GM21526 (cell line): Measurements from ENCODE around the gene RPS18.
"Not testable (repeated sequence)": the region's sequence is repeated elsewhere in the genome, so short reads cannot be mapped to it uniquely, and the experiment has no call there.

Source experiments
- ATAC-seq: cut with Tn5 transposase; IDR thresholded peaks from one replicate; pipeline ENCODE4 v1.9.1; 2021; ENCODE audit warnings: moderate library complexity; ENCODE audit not compliant: unreplicated experiment, low FRiP score

Gene RPS18

GRCh38 chr6:33271468-33272274 lies at the start of gene RPS18, which contains the start of gene VPS52:
Gene RPS18, plus strand, starts transcription at chr6:33272075. Its CDS starts 45 bp downstream, at chr6:33272120.
Gene VPS52, minus strand, starts transcription at chr6:33271876. Its CDS starts 201 bp downstream, at chr6:33271675.
- peak; percentile 52 for ATAC-seq

DNA sequence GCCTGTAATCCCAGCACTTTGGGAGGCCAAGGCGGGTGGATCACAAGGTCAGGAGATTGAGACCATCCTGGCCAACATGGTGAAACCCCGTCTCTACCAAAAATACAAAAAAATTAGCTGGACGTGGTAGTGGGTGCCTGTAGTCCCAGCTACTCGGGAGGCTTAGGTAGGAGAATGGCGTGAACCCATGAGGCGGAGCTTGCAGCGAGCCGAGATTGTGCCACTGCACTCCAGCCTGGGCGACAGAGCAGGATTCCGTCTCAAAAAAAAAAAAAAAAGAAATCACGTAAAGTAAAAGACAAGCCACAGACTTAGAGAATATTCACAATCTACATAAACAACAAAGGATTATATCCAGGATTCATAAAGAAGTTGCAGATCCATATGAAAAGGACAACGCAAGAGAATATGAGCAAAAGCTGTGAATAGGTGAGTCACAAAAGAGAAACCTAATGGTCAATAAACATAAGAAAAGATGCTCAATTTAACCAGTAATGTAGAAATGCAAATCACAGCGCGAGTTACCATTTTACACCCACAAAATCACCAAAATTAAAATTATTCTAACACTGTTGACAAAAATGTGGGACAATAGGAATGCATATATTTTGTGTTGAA lies 45.3 kb upstream of the RPS18 start:
- ATAC-seq: not testable (repeated sequence)

DNA sequence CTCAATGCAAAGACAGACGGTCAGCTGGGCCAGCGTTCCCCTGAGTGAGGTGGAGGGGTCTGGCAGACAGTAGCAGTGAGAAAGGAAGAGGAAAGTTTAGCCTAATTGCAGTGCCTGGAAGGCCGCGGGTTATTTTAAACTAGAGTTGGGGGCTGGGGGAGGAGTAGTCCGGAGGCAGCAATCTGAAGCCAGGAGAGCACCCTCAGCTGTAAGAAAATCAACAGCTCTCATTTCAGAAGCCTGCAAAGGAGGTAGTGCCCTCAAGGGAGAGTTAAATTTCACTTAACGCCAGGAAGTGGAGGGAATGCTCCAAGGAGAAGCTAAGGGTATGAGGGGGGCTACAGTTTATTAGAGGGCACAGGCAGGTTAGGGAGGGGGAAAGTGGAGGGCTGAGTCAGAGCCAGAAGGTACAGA lies 36.6 kb upstream of the RPS18 start:
- ATAC-seq: no peak

GRCh38 chr6:33236328-33236727 lies 35.5 kb upstream of the RPS18 start:
- ATAC-seq: no peak

GRCh38 chr6:33236852-33237251 lies 35.0 kb upstream of the RPS18 start:
- ATAC-seq: no peak

GRCh38 chr6:33237741-33238140 lies 34.1 kb upstream of the RPS18 start:
- ATAC-seq: no peak

DNA sequence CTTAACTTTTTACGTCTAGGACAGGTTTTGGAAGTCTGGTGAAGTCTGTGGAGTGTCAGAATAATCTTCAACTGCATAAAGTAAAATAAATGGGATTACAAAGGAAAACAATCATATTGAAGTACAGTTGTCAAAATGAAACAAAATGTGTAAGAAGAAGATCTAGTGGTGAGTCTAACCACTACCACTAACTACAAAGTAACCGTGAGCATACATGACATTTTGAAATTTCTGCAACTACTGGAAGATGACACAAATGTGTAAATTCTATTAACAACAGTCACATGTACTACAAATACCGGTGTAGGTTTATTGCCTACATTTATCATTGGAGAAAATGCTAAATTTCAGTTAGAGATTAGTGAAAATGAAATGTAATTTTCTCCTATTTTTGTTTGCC lies 29.9 kb upstream of the RPS18 start:
- ATAC-seq: no peak

- no peak for ATAC-seq
These were observed 28.4 kb upstream of the RPS18 start for GRCh38 chr6:33243476-33243875.

DNA sequence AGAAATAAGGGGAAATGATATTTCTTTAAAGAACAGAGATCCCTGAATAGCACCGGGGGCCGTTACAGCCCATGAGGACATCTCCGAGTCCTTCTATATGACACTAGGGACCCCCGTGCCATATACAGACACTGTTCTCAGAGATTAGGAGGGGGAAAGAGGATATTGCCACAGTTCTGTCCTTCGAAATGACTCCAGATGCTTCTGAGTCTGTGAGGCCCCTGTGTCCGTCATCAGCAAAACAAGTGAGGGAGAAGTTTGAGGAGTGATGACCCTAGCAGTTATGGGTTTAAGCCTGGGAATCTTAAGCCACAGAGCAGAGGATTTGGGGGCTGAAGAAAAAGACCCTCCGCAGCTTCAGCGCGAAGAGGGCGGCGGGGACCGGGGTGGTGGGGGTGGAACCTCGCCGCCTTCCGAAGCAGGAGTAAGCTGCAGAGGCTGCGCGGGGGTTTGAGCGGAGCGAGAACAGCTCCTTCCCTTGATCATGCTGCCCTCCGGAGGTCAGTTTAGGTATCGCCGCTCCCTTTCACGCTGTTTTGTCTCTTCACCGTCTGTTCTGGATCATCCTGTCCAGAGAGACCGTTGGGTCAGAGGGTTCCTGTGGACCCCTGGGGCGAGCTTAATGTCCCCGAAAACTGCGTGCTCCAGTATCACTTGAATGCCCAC lies 23.8 kb upstream of the RPS18 start:
- ATAC-seq: peak; percentile 41

- ATAC-seq: peak; percentile 5
These were observed 23.3 kb upstream of the RPS18 start for GRCh38 chr6:33248643-33248931.

DNA sequence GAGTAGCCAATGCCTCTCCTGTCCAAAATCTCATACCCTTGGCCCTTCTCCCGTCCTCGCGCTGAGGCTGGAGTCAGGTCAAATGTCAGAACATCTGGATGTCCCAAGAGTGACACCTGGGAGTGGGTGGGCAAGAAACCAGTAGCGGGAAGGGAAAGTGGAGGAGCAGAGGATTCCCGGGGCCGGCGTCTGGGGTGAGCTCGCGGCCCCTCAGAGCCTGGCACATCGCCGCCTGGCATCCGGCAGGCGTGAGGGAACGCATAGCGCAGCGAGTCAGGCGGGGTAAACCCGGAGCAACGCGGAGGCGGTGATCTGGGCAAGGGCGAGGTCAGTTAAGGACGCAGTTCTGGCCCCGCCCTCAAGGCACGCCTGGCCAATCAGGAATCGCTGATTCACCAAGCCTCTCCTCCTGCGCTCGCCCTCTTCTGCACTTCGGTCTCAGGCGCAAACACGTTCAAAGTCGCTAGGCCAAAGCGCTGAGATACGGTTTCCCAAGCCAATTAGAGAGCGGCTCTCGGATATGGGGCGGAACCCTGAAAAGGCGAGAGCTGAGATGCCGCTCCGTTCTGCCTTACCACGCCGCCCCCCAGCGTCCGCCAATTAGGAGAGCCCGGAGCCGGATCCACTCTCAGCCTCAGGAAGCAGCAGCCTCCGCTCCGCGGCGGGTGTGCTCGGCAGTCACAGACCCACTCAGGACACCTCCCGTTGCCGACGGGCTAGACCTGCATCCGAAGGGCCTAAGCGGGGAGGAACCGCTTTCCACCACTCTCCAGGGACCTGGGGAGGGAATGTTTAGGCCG lies 22.7 kb upstream of the RPS18 start:
- peak; percentile 81 for ATAC-seq

DNA sequence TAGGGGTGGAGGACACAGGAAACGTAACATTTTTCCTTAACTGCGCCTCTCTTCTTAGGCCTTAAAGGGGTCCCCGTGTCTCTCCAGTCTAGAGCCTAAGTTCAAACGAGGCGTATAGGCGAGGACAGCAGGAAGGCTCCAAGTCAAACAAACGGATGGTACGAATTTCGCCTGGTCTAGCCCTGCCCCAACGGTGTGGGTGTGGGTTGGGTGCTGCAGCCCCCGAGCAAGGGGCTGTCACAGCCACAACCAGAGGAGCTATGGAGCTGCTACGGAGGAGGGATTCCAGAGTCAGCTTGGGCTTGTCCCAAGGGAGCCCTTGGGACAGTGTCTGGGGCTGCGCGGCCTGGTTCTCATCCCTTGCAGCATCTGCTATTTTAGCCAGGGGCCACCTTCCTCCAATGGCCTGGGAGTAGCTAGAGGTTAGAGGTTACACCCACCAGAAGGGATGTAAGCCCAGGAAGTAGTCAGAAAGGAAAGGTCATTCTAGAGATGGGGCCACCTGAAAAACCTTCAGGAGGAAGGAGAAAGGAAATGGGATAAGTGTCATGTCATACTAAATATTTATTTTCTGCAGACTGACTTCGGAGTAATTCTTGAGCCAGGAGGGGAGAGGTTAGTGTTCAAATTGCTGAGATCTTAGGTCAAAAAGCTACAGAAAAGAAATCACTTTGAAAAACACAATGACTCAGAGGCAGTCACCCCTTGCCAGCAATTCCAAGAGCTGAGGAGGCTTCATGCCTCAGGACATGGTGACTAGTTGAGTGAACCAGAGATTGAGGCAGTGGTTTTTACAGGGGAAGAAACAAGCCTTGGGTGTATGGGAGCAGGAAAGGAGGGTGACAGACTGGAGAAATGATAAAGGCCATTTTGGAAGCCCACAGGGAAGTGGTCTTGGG lies 21.9 kb upstream of the RPS18 start:
- ATAC-seq: peak; percentile 4

DNA sequence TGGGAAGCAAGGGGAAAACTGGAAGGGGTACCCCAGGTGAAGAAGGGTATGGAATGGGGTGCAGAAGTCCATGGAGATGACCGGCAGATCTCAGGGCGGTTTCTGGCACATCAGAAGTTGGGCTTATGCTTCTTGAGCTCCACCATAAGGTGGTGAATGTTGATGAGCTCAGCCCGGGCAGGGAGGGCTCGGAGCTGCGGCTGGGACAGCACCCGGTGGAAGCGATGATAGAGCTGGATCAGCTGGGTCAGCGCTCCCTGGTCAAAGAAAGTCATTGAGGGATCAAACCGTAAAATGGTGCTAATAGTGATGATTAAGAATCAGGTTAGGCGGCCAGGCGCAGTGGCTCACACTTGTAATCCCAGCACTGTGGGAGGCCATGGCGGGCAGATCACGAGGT lies 21.1 kb upstream of the RPS18 start:
- no peak for ATAC-seq

DNA sequence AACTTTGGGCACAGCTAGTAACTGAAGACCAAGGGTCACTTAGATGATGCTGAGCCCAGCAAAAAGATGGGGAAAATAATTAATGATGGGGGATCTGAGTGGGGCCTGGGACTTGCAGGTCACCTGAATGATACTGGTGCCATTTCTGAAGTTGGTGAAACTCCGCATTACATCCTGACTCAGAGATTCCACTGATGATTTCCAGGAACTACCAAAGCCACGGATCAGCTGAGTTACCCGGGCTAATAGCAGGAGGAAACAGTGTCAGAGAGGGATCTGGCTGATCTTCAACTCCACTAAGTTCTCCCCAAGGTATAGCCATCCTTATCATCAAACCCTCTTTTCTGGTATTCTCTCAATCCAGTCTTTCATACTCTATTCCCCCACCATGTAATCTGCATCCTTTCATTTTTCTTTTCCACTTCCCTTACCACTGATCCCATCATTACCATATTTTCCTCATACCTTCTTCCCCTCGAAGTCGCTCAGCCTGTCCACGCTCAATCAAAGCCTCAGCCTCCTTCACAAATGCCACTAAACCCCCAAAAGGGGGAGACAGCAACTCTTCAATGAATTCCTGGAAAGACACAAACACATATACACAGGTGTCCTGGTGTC lies 20.4 kb upstream of the RPS18 start:
- ATAC-seq: no peak

- no peak for ATAC-seq
These were observed 19.1 kb upstream of the RPS18 start for GRCh38 chr6:33252759-33253158.

DNA sequence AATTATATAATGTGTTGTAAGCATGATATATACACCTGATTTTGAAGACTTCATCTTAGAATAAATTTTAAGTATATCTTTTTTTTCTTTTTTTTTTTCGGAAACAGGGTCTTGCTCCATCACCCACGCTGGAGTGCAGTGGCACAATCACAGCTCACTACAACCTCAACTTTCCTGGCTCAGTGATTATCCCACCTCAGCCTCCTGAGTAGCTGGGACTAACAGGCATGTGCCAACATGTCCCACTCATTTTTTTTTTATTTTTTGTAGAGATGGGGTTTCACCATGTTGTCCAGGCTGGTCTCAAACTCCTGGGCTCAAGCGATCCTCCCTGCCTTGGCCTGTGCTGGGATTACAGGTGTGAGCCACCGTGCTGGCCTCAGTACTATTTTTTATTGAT lies 17.3 kb upstream of the RPS18 start:
- no peak for ATAC-seq

GRCh38 chr6:33259032-33259431 lies 12.8 kb upstream of the RPS18 start:
- no peak for ATAC-seq

GRCh38 chr6:33262490-33262889 lies 9.4 kb upstream of the RPS18 start:
- not testable (repeated sequence) for ATAC-seq

DNA sequence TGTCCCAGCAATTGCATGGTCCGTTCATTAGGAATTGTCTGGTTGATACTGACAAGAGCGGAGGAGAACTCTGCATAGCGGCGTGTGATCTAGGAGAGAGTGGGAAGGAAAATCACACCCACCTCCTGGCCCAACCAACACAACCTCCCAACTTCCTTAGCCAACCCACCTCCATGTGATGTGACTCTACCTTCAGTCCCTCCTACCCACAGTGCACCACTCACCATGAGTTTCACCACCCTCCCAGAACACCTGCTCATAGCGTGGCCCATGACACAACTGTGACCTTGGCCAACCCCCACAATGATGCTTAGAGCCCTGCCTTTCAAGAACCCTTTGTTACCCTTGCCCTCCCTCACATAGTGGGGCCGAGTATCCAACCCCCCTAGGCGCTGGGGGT lies 7.9 kb upstream of the RPS18 start:
- ATAC-seq: no peak

GRCh38 chr6:33271117-33271467 lies 783 bp upstream of the RPS18 start:
- ATAC-seq: peak; percentile 1
